ENCODE measurements around the gene TNS3.

- no peak for TF ChIP-seq CTCF (conservative IDR thresholded peaks at IDR 0.05 in 1 of 2, IDR thresholded peaks at IDR 0.05 in 1 of 2; ENCODE audit: extremely low read depth in 1 of 2, insufficient read depth in 1 of 2, low read depth in 1 of 2, low read length in 2 of 2)
- TF ChIP-seq EZH2 (IDR thresholded peaks at IDR 0.05; ENCODE audit: borderline replicate concordance, low read length), result no peak
These were observed 159.3 kb downstream of the TNS3 start for GRCh38 chr7:47422611-47423010.
